K562 (cell line): ENCODE data around the gene UBE2G2. TPM values are rescaled to one million over a fixed set of nuclear protein-coding genes. Genes with fewer than 3 reads are reported as not detected.

Experiments used
- CBFB ChIP-seq: sonication (generic); formaldehyde crosslinking; IDR thresholded peaks from 2 replicates; pipeline ENCODE4 v1.4.0; 2020; ENCODE audit warnings: mild to moderate bottlenecking, missing genetic modification reagents
- EP400 ChIP-seq: fragments of 450-650 bp; IDR thresholded peaks from 2 replicates; pipeline ENCODE4 v1.6.1; 2017; ENCODE audit warnings: antibody characterized with exemption, mild to moderate bottlenecking, moderate library complexity
- GABPB2 ChIP-seq: fragments of 250-450 bp; sonication (Bioruptor Pico); conservative IDR thresholded peaks from 2 replicates; pipeline ENCODE4 v1.5.1; 2021; ENCODE audit warnings: mild to moderate bottlenecking
- MEIS2 ChIP-seq: fragments of 450-650 bp; IDR thresholded peaks from 2 replicates; pipeline ENCODE4 v1.6.1; 2014; ENCODE audit warnings: mild to moderate bottlenecking; ENCODE audit not compliant: partially characterized antibody
- RBM15 ChIP-seq: fragments of 200-400 bp; formaldehyde crosslinking; IDR thresholded peaks from 2 replicates; pipeline ENCODE4 v1.6.1; 2018; ENCODE audit warnings: mild to moderate bottlenecking, low read length, moderate library complexity; ENCODE audit not compliant: insufficient read depth
- SP1 ChIP-seq: sonication (generic); formaldehyde crosslinking; IDR thresholded peaks from 2 replicates; pipeline ENCODE4 v1.8.1; 2022; ENCODE audit warnings: mild to moderate bottlenecking, missing genetic modification reagents
- TARDBP ChIP-seq: fragments of 450-650 bp; IDR thresholded peaks from 2 replicates; pipeline ENCODE4 v1.6.1; 2016
- ZBTB8A ChIP-seq: fragments of 450-650 bp; IDR thresholded peaks from 2 replicates; pipeline ENCODE4 v1.6.1; 2018; ENCODE audit warnings: mild to moderate bottlenecking, moderate library complexity; ENCODE audit not compliant: partially characterized antibody
- ZNF232 ChIP-seq: sonication (generic); formaldehyde crosslinking; IDR thresholded peaks from 2 replicates; pipeline ENCODE4 v1.8.0; 2022; ENCODE audit warnings: mild to moderate bottlenecking, missing genetic modification reagents
- ZNF561 ChIP-seq: fragments of 450-650 bp; formaldehyde crosslinking; conservative IDR thresholded peaks from 2 replicates; pipeline ENCODE4 v1.4.0; 2020; ENCODE audit warnings: mild to moderate bottlenecking, moderate library complexity
- ZNF584 ChIP-seq: fragments of 200-800 bp; sonication (Bioruptor generic); IDR thresholded peaks from 2 replicates; pipeline ENCODE4 v1.6.1; 2016; ENCODE audit warnings: low read depth, mild to moderate bottlenecking, missing genetic modification characterization, missing compliant biosample characterization
- polyA plus RNA-seq, 8 experiments: library from polyadenylated mRNA; depleted of rRNA in 4 of 8; stranded (reverse) in 5 of 8; unstranded in 3 of 8; fragments of >200 nt; fragmentation: Nextera tagmentation in 2 of 8; fragmentation: Illumina TruSeq in 1 of 8; extraction: Ambion mirVana in 2 of 8; extraction: Trizol in 1 of 8; gene quantifications; 2 replicates each; pipeline versions ENCODE4 v1.2.1 to v1.2.3, GENCODE V29; 2011 to 2014; ENCODE audit warnings: inconsistent platforms in 1 of 8, missing spikeins in 1 of 8
- total RNA-seq, 7 experiments: library from RNA; depleted of rRNA in 6 of 7; stranded (reverse); fragments of >200 nt in 6 of 7; fragmentation: Illumina TruSeq in 2 of 7; extraction: Trizol in 2 of 7; gene quantifications; 2 replicates each; pipeline versions ENCODE4 v1.2.1 to v1.2.3, GENCODE V29; 2011 to 2021; ENCODE audit warnings: low replicate concordance in 1 of 7
- TF ChIP-seq, protein P1 (sequence below): fragments of 150-350 bp; IDR thresholded peaks from 2 replicates; pipeline ENCODE4 v1.6.1; 2014; ENCODE audit warnings: low read depth, mild to moderate bottlenecking, low read length, borderline replicate concordance
- TF ChIP-seq, protein P2 (sequence below): fragments of 450-650 bp; formaldehyde crosslinking; IDR thresholded peaks from 2 replicates; pipeline ENCODE4 v1.4.0; 2022; ENCODE audit warnings: mild to moderate bottlenecking, moderate library complexity
- TF ChIP-seq, protein P3 (sequence below): fragments of 450-650 bp; conservative IDR thresholded peaks from 2 replicates; pipeline ENCODE4 v1.6.1; 2016; ENCODE audit warnings: missing genetic modification characterization, low read depth, mild to moderate bottlenecking, control low read depth, missing compliant biosample characterization
- TF ChIP-seq, protein P4 (sequence below): fragments of 450-650 bp; IDR thresholded peaks from 2 replicates; pipeline ENCODE4 v1.6.1; 2016; ENCODE audit warnings: borderline replicate concordance
- TF ChIP-seq, protein P5 (sequence below): sonication (generic); formaldehyde crosslinking; IDR thresholded peaks from 2 replicates; pipeline ENCODE4 v1.8.0; 2023; ENCODE audit warnings: mild to moderate bottlenecking, missing genetic modification reagents

UBE2G2 gene
- total and polyA plus RNA-seq, 9 of the 15 experiments (the other 6 are each of a cell fraction or from before 2014, with no cell fraction given) = 47.5 to 225 (median 140) TPM

DNA sequence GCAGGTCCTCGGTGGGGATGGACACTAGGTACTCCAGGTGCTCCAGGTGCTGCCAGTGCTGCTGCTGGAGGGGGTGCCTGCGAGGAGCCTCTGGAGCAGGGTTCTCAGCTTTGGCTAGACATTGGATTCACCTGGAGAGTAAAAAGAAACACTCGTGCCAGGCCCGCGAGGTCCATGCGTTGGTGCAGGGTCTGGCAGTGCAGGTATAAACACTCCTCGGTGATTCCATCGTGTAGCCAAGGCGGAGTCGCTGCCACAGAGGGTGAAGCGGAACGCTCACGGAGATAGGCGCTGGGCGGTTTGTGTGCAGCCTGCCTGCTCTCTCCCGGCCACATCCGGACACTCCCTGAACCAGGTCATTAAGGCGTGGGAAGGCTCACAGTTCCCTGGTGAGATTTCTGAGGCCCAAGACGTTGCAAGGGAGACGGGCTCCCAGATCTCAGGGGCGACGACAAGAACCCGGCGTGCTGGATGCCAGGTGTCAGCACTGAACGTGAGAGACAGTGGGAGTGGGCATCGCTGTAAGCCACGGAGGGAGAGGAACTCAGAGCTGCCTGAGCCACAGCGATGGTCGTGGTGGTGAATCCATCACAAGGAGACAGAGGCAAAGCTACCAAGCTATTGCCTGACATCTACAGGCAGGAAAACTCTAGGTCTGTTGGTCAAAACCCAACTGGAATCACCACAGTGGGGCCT, 33.5 kb upstream of the UBE2G2 start (continued):
- TF ChIP-seq, protein P1, sequence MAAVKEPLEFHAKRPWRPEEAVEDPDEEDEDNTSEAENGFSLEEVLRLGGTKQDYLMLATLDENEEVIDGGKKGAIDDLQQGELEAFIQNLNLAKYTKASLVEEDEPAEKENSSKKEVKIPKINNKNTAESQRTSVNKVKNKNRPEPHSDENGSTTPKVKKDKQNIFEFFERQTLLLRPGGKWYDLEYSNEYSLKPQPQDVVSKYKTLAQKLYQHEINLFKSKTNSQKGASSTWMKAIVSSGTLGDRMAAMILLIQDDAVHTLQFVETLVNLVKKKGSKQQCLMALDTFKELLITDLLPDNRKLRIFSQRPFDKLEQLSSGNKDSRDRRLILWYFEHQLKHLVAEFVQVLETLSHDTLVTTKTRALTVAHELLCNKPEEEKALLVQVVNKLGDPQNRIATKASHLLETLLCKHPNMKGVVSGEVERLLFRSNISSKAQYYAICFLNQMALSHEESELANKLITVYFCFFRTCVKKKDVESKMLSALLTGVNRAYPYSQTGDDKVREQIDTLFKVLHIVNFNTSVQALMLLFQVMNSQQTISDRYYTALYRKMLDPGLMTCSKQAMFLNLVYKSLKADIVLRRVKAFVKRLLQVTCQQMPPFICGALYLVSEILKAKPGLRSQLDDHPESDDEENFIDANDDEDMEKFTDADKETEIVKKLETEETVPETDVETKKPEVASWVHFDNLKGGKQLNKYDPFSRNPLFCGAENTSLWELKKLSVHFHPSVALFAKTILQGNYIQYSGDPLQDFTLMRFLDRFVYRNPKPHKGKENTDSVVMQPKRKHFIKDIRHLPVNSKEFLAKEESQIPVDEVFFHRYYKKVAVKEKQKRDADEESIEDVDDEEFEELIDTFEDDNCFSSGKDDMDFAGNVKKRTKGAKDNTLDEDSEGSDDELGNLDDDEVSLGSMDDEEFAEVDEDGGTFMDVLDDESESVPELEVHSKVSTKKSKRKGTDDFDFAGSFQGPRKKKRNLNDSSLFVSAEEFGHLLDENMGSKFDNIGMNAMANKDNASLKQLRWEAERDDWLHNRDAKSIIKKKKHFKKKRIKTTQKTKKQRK = no peak
- TF ChIP-seq, protein P2, sequence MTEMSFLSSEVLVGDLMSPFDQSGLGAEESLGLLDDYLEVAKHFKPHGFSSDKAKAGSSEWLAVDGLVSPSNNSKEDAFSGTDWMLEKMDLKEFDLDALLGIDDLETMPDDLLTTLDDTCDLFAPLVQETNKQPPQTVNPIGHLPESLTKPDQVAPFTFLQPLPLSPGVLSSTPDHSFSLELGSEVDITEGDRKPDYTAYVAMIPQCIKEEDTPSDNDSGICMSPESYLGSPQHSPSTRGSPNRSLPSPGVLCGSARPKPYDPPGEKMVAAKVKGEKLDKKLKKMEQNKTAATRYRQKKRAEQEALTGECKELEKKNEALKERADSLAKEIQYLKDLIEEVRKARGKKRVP = no peak
- no peak for TF ChIP-seq EP400
- no peak for TF ChIP-seq GABPB2 (CRISPR knock-in tag)
- TF ChIP-seq, protein P3, sequence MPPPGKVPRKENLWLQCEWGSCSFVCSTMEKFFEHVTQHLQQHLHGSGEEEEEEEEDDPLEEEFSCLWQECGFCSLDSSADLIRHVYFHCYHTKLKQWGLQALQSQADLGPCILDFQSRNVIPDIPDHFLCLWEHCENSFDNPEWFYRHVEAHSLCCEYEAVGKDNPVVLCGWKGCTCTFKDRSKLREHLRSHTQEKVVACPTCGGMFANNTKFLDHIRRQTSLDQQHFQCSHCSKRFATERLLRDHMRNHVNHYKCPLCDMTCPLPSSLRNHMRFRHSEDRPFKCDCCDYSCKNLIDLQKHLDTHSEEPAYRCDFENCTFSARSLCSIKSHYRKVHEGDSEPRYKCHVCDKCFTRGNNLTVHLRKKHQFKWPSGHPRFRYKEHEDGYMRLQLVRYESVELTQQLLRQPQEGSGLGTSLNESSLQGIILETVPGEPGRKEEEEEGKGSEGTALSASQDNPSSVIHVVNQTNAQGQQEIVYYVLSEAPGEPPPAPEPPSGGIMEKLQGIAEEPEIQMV (tag) = no peak
- no peak for TF ChIP-seq ZNF232 (CRISPR knock-in tag)
- TF ChIP-seq ZNF561 = no peak
- TF ChIP-seq SP1 (CRISPR knock-in tag) = no peak
- no peak for TF ChIP-seq ZBTB8A
- TF ChIP-seq RBM15 = no peak
- TF ChIP-seq, protein P4, sequence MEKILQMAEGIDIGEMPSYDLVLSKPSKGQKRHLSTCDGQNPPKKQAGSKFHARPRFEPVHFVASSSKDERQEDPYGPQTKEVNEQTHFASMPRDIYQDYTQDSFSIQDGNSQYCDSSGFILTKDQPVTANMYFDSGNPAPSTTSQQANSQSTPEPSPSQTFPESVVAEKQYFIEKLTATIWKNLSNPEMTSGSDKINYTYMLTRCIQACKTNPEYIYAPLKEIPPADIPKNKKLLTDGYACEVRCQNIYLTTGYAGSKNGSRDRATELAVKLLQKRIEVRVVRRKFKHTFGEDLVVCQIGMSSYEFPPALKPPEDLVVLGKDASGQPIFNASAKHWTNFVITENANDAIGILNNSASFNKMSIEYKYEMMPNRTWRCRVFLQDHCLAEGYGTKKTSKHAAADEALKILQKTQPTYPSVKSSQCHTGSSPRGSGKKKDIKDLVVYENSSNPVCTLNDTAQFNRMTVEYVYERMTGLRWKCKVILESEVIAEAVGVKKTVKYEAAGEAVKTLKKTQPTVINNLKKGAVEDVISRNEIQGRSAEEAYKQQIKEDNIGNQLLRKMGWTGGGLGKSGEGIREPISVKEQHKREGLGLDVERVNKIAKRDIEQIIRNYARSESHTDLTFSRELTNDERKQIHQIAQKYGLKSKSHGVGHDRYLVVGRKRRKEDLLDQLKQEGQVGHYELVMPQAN = no peak
- TF ChIP-seq, protein P5, sequence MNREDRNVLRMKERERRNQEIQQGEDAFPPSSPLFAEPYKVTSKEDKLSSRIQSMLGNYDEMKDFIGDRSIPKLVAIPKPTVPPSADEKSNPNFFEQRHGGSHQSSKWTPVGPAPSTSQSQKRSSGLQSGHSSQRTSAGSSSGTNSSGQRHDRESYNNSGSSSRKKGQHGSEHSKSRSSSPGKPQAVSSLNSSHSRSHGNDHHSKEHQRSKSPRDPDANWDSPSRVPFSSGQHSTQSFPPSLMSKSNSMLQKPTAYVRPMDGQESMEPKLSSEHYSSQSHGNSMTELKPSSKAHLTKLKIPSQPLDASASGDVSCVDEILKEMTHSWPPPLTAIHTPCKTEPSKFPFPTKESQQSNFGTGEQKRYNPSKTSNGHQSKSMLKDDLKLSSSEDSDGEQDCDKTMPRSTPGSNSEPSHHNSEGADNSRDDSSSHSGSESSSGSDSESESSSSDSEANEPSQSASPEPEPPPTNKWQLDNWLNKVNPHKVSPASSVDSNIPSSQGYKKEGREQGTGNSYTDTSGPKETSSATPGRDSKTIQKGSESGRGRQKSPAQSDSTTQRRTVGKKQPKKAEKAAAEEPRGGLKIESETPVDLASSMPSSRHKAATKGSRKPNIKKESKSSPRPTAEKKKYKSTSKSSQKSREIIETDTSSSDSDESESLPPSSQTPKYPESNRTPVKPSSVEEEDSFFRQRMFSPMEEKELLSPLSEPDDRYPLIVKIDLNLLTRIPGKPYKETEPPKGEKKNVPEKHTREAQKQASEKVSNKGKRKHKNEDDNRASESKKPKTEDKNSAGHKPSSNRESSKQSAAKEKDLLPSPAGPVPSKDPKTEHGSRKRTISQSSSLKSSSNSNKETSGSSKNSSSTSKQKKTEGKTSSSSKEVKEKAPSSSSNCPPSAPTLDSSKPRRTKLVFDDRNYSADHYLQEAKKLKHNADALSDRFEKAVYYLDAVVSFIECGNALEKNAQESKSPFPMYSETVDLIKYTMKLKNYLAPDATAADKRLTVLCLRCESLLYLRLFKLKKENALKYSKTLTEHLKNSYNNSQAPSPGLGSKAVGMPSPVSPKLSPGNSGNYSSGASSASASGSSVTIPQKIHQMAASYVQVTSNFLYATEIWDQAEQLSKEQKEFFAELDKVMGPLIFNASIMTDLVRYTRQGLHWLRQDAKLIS (CRISPR knock-in tag) = no peak
- TF ChIP-seq CBFB (CRISPR knock-in tag) = no peak
- TF ChIP-seq ZNF584 = no peak
- no peak for TF ChIP-seq MEIS2
- TF ChIP-seq TARDBP = 0 out of 2 replicates have a peak, but pooled peaks have one; percentile 62
